ENCODE measurements around the gene HUNK.
"Not testable (repeated sequence)": the region's sequence is repeated elsewhere in the genome, so short reads cannot be mapped to it uniquely, and the experiment has no call there.

Gene HUNK

DNA sequence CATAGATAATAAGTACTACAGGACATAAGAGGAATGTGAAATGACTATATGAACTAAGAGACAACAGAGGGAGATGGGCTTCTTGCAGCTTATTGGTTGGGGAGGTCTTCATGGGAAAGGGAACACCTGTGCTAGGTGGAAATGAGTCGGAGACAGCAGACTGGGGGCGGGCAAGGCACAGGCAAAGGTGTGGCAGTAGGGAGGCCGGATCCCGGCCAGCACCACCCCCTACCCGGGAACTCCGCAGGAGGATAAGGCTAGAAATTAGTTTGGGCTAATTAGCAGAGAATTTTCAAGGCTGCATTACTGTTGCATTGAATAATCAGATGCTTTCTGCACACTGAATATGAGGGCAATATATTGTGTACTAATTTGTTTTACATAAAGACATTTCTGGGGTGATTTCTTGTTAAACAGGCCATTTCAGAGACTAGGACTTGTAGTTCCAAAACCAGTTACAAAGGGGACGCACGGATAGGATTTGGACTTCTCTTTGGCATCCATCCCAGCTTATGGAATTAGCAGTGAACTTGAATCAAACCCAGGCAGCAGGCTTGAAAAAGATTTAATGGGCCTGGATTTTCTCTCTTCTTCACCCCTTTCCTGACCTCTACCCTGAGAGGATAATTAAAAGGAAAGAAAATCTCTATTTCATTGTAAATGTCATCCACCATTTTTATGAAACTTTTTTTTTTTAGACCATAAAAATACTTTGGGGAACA lies 2.2 kb upstream of the HUNK start:
- no peak for DNase-seq (ENCODE audit: low spot score)

DNA sequence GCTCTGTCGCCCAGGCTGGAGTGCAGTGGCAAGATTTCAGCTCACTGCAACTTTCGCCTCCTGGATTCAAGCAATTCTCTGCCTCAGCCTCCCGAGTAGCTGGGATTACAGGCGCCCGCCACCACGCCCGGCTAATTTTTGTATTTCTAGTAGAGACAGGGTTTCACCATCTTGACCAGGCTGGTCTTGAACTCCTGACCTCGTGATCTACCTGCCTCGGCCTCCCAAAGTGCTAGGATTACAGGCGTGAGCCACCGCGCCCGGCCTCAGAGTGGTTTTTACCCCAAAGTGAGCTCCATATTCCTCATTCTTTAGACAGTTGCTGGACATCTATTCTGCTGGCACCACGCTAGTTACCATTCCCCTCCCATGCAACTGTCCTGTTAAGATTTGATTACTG lies 1.4 kb upstream of the HUNK start:
- not testable (repeated sequence) for DNase-seq (ENCODE audit: low spot score)

DNA sequence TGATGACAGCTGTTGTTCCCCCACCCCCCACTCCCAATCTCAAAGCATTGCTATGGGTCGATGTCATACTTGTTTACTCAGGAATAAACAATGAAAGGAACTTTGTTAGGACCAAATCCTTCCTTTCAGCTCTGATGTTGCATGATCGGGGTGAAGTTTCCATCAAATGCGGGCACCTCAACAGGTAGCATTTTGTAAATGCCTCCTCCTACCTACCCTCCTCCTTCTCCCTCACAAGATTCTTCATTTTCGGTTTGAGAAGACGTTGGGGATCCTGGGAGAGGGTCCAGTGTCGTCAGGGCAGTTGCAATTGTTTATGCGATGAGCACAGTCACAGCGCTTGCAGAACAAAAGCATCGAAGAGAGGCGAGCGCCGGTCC lies 758 bp upstream of the HUNK start:
- DNase-seq (ENCODE audit: low spot score) = no peak

DNA sequence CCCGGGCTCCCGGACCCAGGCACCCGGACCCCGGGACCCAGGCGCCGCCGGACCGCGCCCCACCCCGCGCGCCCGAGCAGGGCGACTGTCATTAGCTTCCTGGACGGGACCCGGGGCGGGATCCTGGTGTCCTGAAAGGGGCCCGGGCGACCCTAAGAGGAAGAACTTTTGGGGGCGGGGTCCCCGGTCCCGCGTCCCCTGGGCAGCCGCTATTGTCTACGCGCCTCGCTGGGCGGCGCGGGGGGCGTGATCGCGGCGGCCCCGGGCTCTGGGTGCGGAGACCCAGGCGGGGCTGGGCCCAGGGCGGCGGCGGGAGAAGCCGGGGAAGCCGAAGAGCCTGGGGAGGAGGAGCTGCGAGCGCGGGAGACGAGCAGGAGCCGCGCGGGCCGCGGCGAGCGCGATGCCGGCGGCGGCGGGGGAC lies 465 bp downstream of the HUNK start:
- no peak for DNase-seq (ENCODE audit: low spot score)

DNA sequence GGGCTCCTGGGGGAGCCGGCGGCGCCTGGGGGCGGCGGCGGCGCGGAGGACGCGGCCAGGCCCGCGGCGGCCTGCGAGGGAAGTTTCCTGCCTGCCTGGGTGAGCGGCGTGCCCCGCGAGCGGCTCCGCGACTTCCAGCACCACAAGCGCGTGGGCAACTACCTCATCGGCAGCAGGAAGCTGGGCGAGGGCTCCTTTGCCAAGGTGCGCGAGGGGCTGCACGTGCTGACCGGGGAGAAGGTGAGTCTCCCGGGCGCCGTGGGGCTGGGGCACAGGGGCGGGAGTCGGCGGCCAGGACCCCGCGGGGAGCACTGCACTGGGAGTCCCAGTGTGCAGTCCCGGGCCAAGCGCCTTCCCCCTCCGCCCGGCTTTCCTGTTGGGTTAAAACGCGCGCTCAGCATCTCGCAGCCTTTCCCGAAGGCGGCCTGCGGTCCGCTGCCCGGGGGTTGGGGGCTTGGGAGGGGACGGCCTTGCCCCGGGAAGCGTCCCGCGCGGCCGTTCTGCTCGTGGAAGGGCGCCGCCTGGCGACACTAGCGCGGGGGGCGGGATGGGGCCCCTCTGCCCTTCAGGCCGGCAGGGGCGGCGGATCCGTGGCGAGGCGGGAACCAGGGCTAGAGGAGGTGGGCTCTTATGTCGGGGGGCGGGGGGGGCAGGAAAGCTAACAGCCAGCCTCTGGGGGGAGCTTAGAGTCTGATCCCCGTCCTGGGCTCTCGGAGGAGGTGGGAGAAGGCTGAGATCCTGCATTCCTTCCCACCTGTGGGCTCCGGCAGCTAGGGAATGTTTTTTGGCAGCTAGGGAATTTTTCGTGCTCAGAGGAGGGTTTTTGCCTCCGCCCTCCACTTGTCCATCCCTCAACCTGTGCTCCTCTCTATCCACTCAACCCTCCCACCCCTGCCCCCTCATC lies 1.1 kb downstream of the HUNK start:
- no peak for DNase-seq (ENCODE audit: low spot score)

DNA sequence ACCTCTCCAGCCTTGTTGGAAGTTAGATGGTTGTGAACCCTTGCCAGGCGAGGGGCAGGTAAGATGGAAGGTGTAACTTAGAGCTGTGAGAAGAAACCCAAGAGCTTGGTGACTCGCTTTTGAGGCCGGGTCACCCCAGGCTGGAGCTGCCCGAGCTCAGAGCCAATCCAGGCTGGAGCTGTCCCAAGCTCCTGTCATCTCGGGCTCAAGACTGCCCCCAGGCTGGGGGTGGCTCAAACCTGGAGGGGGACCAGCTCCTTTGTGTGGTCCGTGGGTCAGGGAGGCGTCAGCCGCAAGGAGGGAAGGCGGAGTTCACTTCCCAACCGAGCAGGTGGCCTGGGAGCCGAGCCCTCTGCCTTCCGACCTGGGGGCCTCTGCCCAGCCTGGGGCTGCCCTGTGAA lies 2.0 kb downstream of the HUNK start:
- DNase-seq (ENCODE audit: low spot score) = no peak

DNA sequence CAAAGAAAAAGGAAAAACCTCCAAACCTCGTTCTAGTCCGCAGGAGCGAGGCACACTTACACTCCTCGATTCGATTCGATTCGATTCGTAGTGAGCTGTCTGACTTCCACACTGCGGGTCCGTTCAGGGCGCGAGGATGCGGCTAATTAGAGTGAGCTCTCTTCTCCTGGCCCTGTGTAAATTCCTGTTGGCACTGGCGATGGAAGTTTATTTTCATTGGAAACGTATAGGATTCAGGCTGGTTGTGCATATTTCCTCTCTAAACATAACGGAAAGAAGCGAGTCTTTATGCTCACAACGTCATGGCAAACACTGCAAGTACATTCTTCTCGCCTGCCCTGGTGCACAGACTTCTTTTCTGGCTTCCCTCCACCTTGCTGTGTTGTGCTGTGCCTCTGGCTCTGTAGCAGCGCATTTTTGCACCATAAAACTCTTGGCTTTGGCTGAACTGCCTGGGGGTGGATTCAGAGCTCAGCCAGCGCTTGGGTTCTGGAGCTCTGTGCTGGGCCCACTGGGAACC lies 2.7 kb downstream of the HUNK start:
- DNase-seq (ENCODE audit: low spot score) = peak; percentile 59

DNA sequence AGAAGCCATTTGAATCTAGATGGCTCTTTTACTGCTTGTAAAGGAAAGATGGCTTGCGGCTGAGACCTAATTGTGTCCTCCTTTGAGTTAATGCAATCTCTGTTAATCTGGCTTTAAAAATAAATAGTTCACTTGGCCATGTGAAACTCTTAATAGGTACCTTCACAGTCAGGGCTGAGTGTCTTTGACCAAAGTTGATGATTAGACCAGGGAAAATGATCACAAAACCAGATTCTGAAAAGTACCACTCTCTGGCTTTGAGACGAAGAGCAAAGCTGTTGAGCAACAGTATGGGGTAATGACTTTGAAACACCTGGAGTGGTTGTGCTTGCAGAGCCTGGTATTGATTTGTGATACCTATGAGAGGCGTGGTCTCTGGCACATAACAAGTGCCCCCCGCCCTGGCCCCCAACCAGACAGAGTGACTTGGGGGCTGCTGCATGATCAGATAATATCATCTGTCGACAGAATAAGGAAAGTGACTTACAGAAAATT lies 4.7 kb downstream of the HUNK start:
- DNase-seq (ENCODE audit: low spot score) = no peak

DNA sequence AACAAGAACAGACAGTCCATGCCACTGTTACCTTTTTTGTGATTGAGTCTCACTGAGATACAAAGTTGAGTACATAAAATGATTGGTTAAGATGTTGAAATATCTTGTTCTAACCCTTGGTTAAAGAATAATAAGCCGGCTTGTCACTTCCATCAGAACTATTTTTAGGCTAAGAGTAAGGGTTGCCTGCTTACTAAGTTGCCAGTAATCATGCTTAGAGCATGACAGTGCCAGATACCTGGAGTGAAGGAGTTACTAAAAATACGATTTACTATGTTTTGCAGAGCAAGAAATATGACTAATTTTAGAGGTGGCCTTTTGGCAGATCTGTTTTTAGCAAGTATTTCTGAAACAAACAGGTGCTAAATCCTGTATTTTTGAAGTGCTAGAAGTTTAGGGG lies 6.0 kb downstream of the HUNK start:
- DNase-seq (ENCODE audit: low spot score) = no peak

DNA sequence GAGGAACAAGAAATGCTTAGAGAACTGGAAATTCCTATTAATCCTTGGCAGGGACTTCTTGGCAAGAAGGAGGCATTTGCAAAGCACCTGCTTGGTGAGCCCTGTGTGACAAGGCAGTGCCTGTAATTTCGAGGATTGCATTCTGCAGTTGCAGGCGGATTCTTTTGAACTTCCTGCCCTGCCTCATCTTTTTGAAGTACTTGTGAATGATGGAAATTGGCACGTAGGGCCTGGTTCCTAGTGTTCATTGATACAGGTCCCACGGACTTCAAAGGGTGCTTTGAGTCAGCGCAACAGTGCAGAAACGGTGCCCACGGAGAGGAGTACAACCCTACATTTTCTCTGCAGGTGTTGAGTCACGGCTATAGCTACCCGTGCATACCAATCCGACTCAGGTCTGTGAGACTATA lies 6.4 kb downstream of the HUNK start:
- no peak for DNase-seq (ENCODE audit: low spot score)

DNA sequence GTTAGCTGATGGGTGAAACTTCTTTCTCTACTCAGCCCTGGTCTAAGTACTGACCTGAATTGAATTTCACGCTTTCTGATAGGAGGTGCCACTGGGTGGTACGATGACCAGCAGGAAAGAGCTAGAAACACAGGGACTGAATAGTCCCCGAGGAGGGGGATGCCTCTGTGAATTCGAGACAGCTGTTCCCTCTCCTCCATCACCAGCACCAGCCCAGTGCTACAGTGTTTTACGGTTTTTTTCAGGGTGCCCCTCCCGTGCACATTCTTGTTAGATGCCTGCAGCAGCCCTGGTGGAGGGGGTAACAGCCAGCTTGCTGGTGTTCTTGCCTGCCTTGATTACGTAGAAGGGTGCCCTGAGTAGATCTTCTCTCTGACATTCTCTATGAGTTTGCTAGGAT lies 7.1 kb downstream of the HUNK start:
- DNase-seq (ENCODE audit: low spot score) = no peak

DNA sequence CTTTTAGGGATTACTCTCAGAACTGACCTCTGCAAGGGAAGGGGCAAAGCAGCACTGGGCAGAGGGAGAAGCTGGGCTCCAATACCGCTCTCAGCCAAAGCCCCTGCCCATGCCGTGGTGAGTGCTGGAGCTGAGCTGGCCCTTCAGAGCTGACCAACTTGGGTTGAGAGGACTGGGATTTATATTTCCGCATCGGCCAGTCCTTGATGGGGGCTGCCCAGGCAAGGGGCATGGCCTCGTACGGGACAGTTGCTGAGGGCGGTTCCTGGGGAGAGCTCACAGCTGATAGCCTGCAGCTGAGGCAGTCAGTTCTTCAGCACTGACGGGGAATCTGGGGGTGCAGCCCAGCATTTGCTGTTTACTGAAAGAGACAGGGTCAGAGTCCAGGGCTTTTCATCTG lies 8.0 kb downstream of the HUNK start:
- DNase-seq (ENCODE audit: low spot score) = no peak

DNA sequence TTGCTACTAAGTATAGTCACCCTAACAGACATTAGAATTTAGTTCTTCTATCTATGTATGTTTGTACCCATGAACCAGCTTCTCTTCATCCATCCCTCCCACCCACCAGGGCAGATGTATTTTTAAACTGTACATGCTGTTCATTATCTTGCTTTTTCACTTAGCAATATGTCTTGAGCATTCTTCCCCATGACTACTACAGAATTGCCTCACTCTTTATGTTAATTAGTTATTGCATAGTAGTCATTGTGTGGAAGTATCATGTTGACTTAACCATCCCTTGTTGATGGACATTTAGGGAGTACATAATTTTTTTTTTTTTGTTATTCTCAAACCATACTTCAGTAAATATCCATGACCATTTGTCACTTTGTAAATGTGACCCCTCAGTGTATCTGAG lies 9.9 kb downstream of the HUNK start:
- DNase-seq (ENCODE audit: low spot score) = no peak

DNA sequence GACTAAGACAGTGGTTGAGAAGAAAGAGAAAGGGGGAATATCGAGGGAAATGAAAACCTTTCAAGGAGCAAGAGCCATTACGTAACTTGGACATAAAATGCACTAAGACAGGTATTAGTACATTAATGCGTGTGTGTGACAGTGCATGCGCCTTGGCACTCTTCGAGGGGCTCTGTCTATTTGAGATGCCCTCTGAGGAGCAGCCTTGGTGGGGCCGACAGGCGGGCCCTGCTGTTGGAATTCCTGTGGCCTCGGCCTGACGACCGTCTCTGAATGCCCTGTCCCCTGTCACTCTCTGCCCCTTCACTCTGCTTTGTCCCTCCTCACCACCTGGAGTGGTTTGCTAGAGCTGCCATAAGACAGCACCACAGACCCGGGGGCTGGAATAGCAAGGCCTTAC lies 12.3 kb downstream of the HUNK start:
- no peak for DNase-seq (ENCODE audit: low spot score)

DNA sequence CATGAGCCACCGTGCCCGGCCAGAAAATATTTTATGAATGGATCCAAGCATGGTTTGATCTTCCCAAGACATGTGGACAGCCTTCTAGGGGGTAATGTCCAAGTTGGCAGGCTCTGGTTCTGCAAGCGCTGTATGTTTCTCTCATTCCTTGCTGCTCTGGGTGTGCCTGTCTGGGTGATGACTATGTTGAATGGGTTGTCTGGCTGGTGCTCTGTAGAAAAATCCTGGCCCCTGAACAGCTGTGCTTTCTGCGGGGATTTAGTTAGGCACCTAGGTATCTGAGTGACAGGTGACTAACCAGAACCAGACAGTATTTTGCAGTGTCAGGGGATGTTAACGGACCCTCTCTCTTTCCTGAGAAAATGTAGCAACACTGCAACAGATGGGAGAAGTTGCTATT lies 14.1 kb downstream of the HUNK start:
- no peak for DNase-seq (ENCODE audit: low spot score)

DNA sequence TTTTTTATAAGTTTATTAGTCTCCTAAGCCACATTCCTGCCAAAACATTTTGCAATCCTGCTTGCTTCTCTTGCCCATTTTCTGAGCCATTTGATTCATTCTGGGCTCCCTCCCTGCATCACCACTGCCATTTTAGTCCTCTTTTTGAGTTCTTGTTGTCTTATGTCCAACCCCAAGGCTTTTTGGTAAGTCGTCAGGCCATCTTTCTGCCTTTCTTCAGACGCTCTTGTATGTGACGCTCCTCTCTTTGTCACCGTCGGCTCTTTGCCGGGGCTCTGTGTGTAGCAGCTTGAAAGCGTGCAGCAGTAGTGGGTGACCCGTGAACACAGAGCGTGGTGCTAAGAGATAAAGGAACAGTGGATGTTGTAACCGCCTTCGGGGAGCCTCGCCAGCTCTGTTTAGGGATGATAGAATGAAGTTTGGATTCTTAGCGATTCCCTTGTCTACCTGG lies 14.6 kb downstream of the HUNK start:
- DNase-seq (ENCODE audit: low spot score) = no peak

DNA sequence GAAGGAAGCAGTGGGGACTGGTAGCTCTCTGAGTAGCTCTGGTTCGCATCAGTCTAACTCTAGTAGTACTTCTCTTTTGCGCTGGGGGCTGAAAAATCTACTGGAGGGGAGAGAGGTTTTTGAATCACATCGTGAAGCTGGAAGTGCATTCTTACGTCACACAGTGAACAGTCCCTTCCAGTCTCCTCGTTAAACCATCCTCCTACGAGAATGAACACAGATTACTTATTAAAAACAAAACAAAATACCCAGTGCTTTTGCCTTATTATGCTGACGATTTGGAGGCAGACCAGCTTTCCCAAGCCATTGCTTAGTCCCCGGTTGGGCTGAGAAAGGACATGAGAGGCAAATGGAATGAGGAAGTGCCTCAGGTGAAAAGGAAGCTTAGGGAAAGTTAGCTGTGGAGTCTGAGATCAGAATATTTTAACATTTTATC lies 16.1 kb downstream of the HUNK start:
- no peak for DNase-seq (ENCODE audit: low spot score)

DNA sequence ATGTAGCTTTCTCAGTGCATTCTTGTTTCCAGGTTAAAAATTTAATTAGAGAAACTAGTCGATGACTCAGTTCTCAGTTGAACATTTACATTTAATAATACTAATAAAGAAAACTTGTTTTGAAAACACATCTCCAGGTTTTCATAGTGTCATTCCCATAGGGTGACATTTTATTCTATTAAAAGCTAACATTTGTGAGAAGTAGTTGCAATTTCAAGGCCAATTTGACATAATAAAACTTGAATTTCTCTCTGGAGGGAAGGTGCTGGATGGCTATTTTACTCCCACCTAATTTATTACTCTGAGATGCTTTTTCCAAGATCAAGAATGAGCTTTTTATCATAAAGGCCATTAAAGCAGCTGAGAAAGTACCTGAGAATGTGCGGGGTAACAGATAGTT lies 16.6 kb downstream of the HUNK start:
- DNase-seq (ENCODE audit: low spot score) = no peak

DNA sequence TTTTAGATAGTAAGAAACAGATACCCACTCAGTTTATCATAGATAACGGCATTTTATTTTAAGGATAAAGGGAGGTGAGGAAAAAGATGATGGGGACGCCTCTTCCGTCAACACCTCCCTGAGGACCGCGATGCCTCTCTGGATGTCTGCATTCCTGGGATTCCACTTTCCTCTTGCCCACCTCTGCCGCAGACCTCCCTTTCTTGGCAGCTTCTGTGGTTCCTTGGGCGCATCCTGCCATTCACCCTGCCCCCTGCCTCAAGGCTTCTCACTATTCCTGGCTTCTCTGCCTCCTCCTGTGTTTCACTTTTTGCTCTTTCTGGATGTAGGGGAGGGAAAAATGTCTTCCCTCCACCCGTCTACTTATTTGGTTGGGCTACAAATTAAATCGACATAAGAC lies 19.9 kb downstream of the HUNK start:
- no peak for DNase-seq (ENCODE audit: low spot score)

DNA sequence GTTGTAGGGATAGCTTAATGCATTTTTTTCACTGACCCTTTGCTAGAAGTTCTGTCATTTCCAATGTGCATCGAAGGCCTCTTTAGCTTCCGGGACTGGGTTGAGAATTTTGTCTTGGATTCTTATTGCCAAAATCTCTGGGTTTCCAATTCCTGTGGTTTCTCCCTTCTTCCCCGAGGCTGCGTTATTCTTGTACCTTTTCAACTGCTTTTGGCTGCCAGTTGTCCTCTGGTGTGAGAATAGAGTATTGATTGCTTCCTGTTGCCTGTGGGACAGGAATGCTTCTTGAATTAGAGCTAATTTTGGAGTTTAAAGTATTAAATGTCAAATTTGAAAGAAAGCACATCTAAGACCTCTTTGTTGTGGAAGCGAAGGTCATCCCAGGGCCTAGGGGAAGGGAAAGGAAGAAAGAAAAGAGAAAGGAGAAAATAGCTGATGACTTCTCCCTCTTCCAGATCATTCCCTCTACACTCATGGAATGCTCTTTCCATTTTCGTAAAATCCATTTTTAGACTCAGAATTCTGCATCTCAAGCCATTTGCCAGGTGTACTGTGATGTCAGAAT lies 21.1 kb downstream of the HUNK start:
- no peak for DNase-seq (ENCODE audit: low spot score)

DNA sequence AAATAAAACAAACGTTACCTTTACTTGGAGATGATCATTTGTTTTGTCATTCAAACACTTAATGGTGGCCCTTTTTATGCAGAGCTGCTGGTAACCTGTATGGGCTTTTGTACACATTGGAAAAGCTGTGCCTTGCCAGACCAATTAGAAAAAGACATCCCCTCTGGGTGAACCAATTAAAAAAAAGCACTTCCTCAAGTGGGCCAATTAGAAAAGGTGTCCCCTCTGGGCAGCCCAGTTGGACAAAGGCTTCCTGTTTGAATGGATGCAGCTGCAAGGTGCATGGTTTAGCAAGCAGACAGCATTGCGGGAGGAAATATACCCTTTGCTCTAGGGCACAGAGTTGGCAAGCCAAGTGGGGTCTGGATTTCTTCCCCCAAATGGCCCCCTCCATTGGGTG lies 21.6 kb downstream of the HUNK start:
- no peak for DNase-seq (ENCODE audit: low spot score)

DNA sequence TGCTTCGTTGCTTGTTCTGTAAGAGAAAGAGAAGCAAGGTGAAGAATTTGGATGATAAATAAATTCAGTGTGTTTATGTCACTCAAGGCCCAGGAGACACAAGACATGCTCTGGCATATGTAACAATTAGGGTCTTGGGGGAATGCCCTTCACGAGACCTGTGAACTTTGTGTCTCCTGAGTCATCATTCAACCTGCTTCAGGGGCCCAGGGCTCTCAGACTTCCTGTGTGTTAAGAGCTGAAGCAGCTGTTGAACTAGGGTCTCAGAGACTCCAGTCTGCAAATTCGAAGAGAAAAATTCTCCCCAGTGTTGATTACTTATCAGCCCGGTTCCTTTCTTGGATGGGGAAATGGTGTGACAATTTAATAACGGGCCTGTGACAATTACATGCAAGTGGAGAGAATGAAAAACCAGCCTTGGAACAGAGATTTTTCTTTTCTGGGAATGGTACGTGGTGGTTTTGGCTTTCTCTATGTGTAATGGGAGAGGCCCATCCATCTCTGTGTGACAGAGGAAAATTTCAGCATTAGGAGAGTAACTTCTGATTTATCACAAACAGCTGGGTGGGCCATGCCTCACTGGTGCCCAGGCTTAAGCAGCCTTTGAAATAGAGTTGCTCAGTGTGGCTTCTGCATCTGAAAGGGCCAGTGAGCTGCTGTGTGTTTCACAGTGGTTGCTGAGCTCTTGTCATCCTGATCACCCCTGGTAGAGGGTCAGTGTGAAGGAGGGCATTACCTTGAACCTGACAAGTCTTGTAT lies 22.4 kb downstream of the HUNK start:
- DNase-seq (ENCODE audit: low spot score) = no peak

All from Ammon's horn (tissue), 1 donor.